SKM-1 treated with dmso at 0.1 percent for 144 hours (cell line): Measurements from ENCODE around the gene PRKN.

Experiments
- DNase-seq: peaks from one replicate; lab custom pipeline; 2025; ENCODE audit not compliant: unreplicated experiment; lab: John Stamatoyannopoulos, UW

Gene PRKN

DNA sequence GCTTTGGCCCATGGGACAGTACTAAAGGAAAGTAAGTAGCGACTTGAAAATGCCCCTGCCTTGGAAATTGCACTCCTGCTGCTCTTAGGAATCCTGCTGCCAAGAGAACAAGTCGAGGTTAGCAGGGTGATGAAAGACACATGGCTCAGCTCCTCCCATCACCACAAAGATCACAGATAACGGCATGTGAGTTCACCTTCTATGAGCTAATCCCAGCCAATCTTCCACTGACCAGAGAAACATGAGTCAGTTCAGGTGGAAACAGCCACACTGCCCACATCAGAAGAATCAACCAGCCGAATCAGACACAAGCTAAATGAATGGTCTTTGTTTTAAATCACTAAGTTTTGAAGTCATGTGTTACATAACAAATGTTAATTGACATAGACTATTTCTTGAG lies 106.3 kb downstream of the PRKN start:
- DNase-seq, result no peak

DNA sequence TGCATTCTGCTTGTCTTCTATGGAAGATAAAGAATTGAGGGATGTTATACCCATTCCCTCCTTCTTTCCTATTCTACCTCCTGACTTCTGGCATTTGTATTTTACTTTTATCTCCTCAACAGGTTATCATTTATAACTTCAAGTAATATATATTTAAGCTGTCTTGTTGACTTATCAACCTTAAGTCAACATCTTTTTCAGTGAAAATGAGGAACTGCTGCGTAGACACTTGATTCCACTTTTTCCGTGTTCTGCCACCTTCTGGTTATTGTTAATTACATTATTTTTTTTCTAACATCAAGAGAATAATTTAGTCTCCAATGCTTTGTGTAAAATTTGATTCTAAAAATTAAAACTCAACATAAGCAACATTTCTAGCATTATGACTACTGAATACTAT lies 107.5 kb downstream of the PRKN start:
- no peak for DNase-seq

DNA sequence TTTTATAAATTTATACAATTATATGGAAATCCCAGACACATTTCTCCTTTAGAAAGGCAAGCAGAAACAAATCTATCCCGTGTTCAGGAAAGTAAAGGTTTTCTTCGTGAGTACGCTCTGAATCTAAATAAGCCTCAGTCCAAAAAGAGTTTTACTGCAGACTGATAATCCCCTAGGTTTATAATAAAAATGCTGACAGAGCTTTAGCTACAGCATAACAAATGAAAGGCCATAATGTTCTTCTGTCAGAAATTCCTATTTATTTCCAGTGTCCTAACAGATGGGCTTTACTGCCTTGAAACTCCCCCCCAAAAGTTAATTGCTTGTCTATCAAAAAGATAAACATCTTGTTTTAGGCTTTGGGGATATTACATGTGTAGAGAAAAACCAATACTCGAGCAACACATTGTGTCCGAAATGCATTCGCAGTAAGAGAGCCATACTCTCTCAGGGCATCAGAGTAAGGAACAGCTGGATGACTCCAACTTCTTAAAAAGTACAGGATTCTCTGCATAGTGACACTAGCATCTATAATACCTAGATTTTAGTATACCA lies 109.0 kb downstream of the PRKN start:
- no peak for DNase-seq

DNA sequence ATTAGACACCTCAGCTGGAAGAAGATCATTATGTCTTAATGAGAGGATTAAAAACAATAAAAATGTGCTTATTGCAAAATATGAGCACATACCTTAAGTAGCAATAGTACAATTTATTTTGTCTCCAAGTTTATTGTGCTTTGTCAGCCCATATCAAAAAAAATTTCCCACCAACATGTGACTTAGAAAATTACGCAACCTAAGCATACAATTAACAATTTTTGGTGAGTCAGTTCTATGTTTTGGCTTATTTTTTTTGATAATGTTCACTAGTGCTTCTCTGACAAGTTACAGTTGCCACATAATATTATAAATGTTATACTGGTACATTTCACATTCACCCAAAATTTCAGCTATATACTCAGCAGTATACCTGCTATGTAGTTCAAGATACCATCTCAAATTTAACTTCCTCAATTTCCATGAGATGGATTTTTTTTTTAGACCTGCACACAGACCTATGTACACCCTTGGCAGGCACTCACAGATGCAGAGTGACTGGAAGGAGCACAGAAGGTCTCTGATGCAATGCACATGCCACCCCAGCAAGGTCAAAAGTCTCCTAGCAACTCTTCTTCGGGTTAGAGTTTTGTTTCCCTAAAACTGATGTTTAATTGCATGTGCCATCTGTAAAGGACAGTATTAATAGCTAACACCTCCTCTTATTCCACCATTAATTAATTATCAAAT lies 112.4 kb downstream of the PRKN start:
- peak; percentile 18 for DNase-seq

DNA sequence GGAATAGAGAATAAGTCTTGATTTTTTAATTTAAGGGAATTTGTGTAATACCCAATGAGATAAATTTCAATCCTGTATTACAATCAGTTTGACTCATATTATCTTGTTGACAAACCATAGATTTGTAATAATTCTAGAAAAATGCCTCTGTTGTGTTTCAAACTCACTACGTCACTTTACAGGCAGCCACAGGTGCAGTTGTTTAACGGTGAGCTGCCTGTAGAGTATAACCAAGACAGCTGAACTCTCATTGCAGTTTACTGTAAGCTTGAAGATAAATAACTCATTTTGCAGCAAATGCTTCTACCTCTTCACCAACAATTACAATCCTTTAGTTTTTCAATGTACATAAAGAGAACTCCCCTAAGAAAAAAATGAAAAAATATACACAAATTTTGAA lies 114.3 kb downstream of the PRKN start:
- DNase-seq, result no peak

DNA sequence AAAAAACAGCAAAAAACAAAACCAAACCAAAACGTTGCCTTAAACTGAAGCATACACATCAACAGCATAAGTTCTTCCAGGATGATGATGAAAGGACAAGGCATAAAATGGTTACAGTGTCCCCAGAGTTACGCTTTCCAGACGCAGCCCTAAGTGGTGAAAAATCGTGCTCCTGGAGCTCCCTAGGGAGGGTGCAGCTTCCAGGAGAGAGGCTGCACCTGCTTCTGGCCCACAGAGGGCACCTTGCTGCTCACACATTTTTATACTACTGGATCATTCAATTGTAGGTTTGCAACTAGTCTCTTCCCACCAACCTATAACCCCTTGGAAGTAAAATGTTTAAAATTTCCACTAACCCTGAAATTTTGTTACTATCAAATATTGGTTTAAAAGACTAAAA lies 115.0 kb downstream of the PRKN start:
- DNase-seq, result no peak

DNA sequence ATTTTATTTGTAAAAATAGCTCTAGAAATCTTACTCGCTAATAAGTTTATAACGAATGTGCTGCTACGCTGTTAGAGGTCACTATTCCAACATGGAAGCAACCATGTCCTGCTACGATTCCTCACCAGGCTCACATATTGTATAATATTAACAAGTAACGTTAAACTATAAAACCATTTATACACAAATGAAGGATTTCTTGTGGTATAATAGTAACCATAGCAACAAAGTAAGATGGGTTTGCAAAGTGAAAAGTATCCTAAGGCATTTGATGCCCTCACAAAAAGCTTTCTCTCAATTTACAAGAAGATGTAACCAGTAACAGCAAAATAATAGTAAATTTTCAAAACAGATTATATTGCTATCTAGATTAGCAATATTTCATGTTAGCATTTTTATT lies 117.2 kb downstream of the PRKN start:
- no peak for DNase-seq

DNA sequence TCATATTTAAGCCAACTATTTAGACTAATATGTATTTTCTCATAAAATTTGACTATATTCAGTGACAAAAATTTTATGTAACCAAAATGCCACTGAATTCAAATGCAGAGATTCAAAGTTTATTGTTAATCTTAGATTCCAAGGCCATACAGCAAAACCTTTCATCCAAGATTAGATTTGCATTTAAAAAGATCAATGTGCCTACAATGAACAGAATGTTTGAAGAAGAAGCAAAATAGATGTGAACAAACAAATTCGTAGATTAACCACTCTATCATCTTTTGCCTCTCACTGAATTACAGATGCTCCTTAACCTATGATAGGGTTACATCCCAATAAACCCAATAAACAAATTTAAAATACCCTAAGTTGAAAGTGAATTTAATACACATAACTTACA lies 121.7 kb downstream of the PRKN start:
- DNase-seq, result no peak

DNA sequence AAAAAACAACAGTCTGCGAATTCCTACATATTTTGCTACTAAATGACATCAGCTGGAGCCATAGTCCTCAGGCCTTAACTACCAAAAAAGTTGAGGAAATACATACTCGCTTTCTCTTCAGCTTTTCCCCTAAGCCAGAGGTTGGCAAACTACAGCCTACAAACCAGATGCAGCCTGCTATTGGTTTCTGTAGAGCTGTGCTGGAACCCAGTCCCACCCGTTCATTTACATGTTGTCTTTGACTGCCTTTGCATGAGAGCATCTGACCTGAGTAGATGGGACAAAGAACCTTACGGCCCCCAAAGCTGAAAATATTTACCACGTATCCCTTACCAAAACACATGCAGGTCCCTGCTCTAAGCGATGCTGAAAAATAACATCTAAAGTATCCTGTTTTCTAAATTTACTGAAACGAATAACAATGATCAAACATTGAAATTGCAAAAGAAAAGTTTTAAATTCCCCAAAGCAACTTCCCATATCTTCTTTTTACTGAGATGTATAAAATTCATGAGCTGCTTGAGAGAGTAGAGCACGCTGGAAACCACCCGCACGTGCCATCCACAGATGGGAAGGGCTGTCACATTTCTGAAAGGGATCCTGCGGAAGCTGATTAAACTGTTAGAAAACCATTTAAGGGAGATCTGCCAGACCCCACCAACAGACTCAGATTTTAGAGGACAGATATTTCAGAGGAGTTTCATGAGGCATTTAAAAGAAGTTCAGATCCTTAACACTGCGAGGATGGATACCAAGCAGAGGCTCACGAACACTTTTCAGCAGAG lies 124.1 kb downstream of the PRKN start:
- no peak for DNase-seq

DNA sequence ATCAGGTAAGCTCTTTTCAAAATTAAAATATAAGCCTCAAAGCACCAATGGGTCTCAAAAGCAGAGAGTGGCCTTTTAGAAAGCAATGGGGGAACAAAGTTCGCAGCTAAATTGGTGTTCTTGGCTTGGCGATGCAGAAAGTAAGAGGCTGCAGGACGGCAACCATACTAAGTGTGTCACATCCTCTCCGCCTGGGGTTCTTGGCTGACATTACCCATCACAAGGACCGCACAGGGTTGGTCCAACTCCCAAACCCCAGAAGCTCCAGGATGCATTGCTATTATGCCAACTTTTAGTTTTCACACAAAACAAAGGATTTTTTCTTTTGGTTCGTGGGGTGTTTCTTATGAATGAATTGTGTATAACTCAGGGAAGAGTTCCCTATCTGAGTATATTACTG lies 124.8 kb downstream of the PRKN start:
- no peak for DNase-seq

DNA sequence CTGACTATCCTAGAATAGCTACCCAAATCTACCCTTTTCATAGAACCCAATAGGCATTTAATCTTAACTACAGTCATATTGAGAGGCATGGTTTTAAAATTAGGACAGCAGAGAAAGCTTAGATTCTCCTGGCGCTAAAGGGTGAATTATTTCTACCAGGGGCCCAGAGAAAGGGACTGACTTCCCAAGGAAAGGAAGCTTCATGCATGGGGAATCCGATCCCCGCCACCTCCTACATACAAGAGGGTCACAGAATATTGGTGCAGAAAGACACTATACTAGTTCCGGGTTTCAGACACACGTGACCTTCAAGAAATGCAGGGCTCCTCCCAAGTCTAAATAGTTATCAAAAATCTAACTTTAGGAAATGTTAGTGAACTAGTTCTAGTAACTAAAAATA lies 130.9 kb downstream of the PRKN start:
- no peak for DNase-seq

DNA sequence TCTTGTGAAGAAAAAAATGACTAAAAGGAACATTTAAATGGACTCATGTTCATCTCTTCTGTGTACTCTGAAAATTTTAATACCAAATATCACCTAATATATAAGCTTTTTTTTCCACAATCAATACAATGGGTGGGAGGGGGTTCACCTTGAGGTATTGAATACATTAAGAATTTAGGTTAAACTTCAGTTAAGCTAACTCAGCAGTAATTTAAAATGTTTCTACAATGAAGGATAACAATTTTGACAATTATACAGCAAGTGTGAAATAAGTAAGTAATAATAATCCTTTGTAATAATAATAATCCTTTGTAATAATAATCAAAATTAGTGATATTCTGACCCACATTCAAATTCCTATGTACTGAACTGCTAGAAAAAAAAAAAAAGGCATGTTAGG lies 136.0 kb downstream of the PRKN start:
- no peak for DNase-seq

DNA sequence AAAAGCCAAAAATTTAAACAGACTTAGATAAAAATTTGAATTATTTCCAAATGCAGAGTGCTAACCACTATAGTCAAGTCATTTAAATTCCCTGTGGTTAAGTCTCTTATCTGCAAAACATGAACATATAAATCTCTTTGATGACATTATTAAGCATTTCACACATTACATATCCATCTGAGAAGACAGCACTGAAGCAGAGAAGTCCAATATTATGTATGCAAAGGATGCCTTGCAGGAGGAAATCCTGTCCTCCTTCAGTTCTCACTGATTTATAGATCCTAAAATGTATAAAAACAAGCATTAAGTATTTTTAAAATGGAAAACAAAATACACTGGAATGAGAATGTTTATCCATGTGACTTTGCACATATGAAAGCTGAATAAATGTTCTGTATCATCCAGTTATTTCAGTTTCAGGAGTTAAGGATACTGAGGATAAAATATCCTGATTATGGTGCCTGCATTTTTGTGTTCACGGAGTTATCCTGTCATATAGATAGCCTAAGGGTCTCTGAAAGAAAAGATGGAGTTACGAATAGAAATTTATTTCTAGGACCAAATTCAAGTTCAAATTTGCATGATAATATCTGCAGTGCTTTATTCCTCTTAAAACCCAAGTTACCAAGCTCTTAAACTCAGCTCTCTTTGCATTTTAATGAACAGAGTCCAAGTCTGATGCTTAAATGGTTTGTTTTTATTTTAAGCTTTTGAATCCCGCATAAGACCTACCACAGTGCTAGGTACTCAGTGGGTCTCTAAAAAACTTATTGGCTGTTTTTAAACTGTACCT lies 145.4 kb downstream of the PRKN start:
- no peak for DNase-seq

DNA sequence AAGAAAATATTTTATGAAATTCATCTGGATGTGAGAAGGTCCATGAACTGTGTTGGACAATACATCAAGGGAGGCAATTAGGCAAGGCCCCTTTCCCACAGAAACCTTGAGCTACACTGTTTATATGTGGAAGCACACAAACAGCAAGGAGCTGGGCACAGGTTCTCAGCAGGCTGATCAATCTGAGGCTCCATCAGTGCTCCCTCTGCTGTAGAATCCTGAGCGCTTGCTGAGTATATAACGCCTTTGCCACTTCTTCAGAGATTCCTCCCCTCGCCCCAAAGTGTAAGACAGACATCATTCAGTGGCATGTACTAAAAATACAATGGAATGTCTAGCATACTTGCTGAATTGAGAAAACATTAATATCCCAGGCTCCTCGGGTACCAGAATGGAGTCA lies 146.9 kb downstream of the PRKN start:
- DNase-seq, result no peak

DNA sequence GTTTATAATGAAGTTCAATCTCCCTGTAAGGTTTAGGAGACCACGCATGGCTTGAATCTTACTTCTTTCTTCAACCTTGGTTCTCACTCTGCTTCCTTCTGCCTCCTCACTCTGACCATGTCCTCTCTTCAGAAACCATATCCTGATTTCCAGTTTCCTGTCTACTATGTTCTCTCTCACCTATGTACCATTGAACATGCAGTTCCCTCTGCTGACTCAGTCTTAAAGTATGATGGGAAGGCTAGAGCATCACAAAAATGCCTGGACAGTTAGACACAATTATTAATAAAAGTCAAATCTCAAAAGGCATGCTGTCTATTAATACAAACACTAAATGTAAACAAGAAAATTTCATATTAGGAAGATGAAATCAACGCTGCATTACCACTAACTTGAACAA lies 151.6 kb downstream of the PRKN start:
- no peak for DNase-seq

DNA sequence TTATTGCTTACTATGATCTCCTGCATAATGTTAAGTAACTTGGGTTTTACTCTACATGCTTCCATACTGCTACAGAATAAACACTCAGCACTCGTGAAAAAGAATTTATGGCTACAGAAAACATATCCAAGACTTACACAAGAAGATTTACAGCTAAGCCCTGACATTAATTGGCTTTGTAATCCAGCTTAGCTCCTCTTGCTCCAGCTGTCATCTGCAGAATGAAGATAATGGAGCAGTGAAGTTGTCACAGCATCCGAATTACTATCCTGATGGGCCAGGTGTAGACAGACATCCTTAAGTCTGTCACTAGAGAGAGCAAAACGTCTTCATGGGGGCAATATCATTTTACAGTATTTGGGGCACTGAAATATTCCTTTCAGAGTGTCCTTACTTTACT lies 155.3 kb downstream of the PRKN start:
- no peak for DNase-seq

DNA sequence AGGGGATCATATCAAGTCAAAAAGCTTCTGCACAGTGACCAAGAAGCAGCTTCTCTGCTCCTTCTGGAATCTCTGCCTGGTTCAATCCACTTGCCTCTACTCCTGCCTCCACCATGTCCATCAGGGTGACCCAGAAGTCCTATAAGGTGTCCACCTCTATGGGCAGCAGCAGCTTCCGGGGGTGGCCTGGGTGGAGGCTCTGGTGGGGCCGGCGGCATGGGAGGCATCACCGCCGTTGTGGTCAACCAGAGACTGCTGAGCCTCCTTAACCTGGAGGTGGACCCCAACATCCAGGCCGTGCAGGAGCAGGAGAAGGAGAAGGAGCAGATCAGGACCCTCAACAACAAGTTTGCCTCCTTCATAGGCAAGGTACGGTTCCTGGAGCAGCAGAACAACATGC lies 159.3 kb downstream of the PRKN start:
- DNase-seq, result no peak

DNA sequence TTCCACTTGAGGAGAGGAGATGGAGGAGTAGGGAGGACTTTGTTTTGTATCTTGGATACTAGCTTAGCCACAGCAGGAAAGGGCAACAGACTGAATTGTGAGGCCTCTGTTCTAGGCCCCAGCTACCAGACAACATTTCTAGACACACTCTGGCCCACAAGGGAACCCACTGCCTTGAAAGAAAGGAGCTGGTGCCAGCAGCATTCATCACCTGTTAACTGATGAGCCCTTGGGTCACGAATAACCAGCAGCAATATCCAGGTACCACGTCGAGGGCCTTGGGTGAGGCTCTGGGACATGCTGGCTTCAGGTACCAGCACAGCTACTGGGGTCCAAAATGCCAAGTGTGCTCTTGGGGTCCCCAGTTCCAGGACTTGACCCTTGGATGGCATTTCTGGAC lies 165.5 kb downstream of the PRKN start:
- DNase-seq, result no peak

DNA sequence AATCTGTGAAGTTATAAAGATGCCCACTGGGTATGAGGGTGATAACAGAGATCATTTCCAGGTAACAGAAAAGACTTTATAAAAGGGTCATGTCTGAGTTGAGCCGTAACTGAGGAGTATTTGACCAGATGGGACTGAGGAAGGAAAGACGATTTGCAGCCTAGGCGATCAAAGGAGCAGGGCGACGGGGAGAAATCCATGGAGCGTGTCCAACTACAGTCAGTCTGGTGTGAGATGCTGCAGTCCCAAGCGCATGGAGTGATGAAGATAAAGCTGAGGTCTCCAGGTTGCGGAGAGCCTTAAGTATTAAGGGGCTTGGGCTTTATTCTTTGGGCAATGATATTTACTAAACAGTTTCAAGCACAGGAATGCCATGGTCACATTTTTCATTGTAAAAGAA lies 166.7 kb downstream of the PRKN start:
- DNase-seq, result no peak

DNA sequence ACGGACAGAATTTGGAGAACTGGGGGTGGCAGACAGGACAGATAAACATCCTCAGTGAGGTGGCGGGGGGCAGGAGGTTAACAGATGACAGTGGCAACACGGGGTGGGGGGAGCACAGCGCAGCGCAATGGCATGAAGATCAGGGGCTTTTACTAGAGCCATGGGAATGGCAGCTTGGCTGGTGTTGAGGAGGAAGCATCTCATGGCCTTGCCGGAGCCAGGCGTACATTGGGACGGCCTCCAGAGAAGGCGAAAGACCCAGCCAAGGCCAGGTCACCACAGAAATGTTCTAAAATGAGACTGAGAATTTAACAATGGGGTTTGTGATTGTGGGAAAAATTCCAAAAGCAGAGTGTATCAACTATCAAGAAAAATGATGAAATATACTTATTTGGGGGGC lies 173.0 kb downstream of the PRKN start:
- DNase-seq, result no peak

DNA sequence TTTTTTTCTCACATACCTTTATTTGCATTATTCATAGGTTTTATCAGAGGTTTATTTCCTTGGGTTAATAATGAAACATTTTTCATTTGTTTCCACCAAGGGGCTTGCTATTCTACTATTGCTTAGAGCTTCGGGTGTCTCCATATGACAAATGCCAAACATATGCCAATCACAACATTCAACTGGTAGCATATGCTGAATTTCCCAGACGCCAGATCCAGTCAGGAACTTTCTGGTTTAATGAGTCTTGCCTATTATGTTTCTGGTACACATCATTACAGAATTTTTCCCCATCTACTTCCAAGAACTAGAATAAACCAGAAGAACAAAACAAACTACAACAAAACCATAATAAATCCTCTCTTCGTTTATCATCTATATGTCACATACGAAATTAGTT lies 180.7 kb downstream of the PRKN start:
- no peak for DNase-seq

DNA sequence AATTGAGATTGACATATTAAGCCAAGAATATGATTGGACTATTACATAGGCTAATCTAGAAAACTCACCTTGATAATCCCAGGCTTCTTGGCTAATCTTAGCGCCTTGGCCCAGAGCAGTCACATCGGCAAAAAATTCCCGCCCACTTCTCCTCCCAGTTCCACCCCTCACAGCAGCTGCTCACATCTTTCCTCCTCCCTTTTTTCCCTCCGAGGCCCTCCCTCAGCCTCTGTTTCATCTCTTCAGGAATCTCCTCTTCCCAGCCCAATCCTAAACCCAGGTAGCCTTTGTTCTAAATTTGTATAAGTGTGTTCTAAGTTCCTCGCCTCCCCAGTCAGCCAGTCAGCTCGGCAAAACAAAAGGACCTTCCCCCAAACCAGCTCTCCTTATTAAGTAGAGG lies 184.3 kb downstream of the PRKN start:
- no peak for DNase-seq
